Calu3 (cell line): ENCODE results near the gene CUBN. TPM values are rescaled to one million over a fixed set of nuclear protein-coding genes. Genes with fewer than 3 reads are reported as not detected.

Experiments used
- BruUV-seq: library from RNA; stranded (reverse); fragments of 400-500 nt; replicated peaks from 2 replicates; lab custom pipeline; 2021; lab: Mats Ljungman, UMichigan
- CTCF ChIA-PET: fragments of 300-600 bp; sonication (Branson Sonifier 250); formaldehyde crosslinking; loops from one replicate; lab custom pipeline; 2022; ENCODE audit warnings: antibody characterized with exemption; lab: Charles Lee
- DNase-seq: peaks from one replicate; pipeline ENCODE4 v3.0.0; 2022
- H3K27ac Mint-ChIP-seq: one replicate; pipeline ENCODE4 v1.8.0; 2022; ENCODE audit warnings: mixed read lengths; ENCODE audit not compliant: unreplicated experiment
- H3K27me3 Mint-ChIP-seq: one replicate; pipeline ENCODE4 v1.8.0; 2022; ENCODE audit warnings: mixed read lengths; ENCODE audit not compliant: unreplicated experiment
- H3K36me3 Mint-ChIP-seq: one replicate; pipeline ENCODE4 v1.8.0; 2022; ENCODE audit warnings: mild to moderate bottlenecking, moderate library complexity, mixed read lengths; ENCODE audit not compliant: insufficient read depth, unreplicated experiment
- H3K4me1 Mint-ChIP-seq: one replicate; pipeline ENCODE4 v1.8.0; 2022; ENCODE audit warnings: mild to moderate bottlenecking, low read depth, mixed read lengths; ENCODE audit not compliant: unreplicated experiment
- H3K4me3 Mint-ChIP-seq: one replicate; pipeline ENCODE4 v1.8.0; 2022; ENCODE audit warnings: mild to moderate bottlenecking, low read depth, moderate library complexity, mixed read lengths; ENCODE audit not compliant: unreplicated experiment
- H3K9me3 Mint-ChIP-seq: one replicate; pipeline ENCODE4 v1.8.0; 2022; ENCODE audit warnings: low read depth, mixed read lengths; ENCODE audit not compliant: unreplicated experiment
- intact Hi-C: fragments of 100-400 bp; cut with micrococcal nuclease; formaldehyde crosslinking; loops from one replicate; pipeline ENCODE4 v1.10.0; 2022; ENCODE audit not compliant: unreplicated experiment
- total RNA-seq: library from RNA; stranded (reverse); gene quantifications from 2 replicates; pipeline ENCODE4 v1.2.3, GENCODE V29; 2022
- TF ChIP-seq, protein P1 (sequence below): fragments of 200-600 bp; IDR thresholded peaks from one replicate; pipeline ENCODE4 v1.8.0; 2022; ENCODE audit warnings: antibody characterized with exemption; ENCODE audit not compliant: unreplicated experiment

CUBN gene
- total RNA-seq, 1 experiment from 2014 or later: 0.92 TPM

- TF ChIP-seq, protein P1, sequence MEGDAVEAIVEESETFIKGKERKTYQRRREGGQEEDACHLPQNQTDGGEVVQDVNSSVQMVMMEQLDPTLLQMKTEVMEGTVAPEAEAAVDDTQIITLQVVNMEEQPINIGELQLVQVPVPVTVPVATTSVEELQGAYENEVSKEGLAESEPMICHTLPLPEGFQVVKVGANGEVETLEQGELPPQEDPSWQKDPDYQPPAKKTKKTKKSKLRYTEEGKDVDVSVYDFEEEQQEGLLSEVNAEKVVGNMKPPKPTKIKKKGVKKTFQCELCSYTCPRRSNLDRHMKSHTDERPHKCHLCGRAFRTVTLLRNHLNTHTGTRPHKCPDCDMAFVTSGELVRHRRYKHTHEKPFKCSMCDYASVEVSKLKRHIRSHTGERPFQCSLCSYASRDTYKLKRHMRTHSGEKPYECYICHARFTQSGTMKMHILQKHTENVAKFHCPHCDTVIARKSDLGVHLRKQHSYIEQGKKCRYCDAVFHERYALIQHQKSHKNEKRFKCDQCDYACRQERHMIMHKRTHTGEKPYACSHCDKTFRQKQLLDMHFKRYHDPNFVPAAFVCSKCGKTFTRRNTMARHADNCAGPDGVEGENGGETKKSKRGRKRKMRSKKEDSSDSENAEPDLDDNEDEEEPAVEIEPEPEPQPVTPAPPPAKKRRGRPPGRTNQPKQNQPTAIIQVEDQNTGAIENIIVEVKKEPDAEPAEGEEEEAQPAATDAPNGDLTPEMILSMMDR: no peak
- H3K9me3 Mint-ChIP-seq: no peaks in the 10 kb centered on the region
- no peak overlapping the region for H3K27ac Mint-ChIP-seq
- H3K27me3 Mint-ChIP-seq: peaks cover 18% of the 10 kb centered on the region
- no peaks in the 10 kb centered on the region for H3K36me3 Mint-ChIP-seq
- CTCF ChIA-PET: interaction anchor here (0.6 to 0.9 kb wide), 3 partner anchors 170 to 422 kb away, joined by 5 to 8 read pairs (median 6); no protein-coding TSS in a partner anchor
- peaks cover 27% of the 10 kb centered on the region for H3K4me1 Mint-ChIP-seq
- no peak overlapping the region for H3K4me3 Mint-ChIP-seq
- BruUV-seq: no TSS peak
- DNase-seq: no peak
- intact Hi-C loops: loop anchor here (1.0 kb wide), 2 partner anchors 326 to 349 kb away; partner anchors contain the start of gene TRDMT1
Observed at GRCh38 chr10:16852624-16853023, 277.0 kb downstream of the CUBN start.

GRCh38 chr10:16848562-16849154 is 281.0 kb downstream of the CUBN start:
- Mint-ChIP-seq H3K27ac (no peak overlapping the region), H3K27me3 (peaks cover 18% of the 10 kb centered on the region), H3K4me3 (no peak overlapping the region), H3K4me1 (peaks cover under 1% of the 10 kb centered on the region), H3K36me3 (no peaks in the 10 kb centered on the region), H3K9me3 (no peaks in the 10 kb centered on the region)
- no peak for DNase-seq
- intact Hi-C loops: no loop called here
- CTCF ChIA-PET: no interaction called here
- TF ChIP-seq, protein P1: no peak
- no TSS peak for BruUV-seq

DNA sequence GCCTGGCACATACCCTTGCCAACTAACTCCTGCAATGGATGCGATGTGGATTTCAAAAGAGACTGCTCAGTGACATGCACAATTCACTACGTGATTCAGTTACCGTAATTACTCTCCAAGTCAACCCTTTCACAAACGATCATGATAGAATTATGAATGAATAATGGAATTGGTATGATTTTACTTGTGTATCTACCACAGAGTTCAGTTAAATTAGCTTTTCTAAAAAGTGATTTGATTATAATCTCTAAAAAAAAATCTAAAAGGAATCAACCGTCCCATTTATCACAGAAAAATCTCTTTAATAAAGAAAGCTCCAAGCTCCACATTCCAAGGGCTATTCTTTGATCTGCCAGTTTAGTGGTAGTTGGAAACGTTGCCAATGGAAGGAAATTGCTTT is 282.0 kb downstream of the CUBN start:
- CTCF ChIA-PET: no interaction called here

DNA sequence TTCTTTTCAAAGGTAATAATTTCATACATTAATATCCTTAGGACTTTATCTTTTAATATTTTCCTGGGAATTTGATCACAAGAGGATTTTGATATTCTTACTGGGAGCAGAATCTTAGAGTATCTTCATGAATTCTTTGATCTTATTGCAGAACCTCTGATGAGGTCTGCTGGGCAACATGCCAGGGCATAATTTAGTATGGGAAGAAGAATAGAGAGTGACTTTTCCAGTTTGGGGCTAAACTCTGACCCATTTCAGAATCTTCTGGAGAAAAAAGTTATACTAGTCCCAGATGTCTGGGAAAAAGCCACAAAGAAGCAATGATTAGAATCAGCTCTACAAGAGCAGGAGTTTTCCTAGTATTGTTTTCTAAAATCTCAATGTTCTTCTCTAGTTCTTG is 284.4 kb downstream of the CUBN start:
- TF ChIP-seq, protein P1: no peak
- no peak for DNase-seq
- Mint-ChIP-seq H3K27ac (no peak overlapping the region), H3K27me3 (peaks cover 41% of the 10 kb centered on the region), H3K4me3 (no peak overlapping the region), H3K36me3 (no peaks in the 10 kb centered on the region), H3K4me1 (no peaks in the 10 kb centered on the region), H3K9me3 (no peaks in the 10 kb centered on the region)
- BruUV-seq: no TSS peak
- intact Hi-C loops: no loop called here
- CTCF ChIA-PET: no interaction called here

More for the DNA sequence above, 282.0 kb downstream of the CUBN start:
- Mint-ChIP-seq H3K4me1 (no peaks in the 10 kb centered on the region), H3K27me3 (peaks cover 22% of the 10 kb centered on the region), H3K9me3 (no peaks in the 10 kb centered on the region), H3K27ac (no peak overlapping the region), H3K36me3 (no peaks in the 10 kb centered on the region), H3K4me3 (no peak overlapping the region)
- TF ChIP-seq, protein P1: no peak
- no TSS peak for BruUV-seq
- intact Hi-C loops: no loop called here
- no peak for DNase-seq
